GM18909 (cell line): ENCODE results near the gene RNASET2.
"Not testable (repeated sequence)": the region's sequence is repeated elsewhere in the genome, so short reads cannot be mapped to it uniquely, and the experiment has no call there.

Experiments
- ATAC-seq: cut with Tn5 transposase; IDR thresholded peaks from one replicate; pipeline ENCODE4 v1.9.1; 2021; ENCODE audit warnings: mild to moderate bottlenecking; ENCODE audit not compliant: unreplicated experiment, poor library complexity

The RNASET2 gene

GRCh38 chr6:166905505-166906134 lies 50.7 kb downstream of the RNASET2 start:
- no peak for ATAC-seq

- ATAC-seq: no peak
These were observed 51.3 kb downstream of the RNASET2 start for GRCh38 chr6:166905013-166905412.

GRCh38 chr6:166904101-166904746 lies 52.1 kb downstream of the RNASET2 start:
- no peak for ATAC-seq

GRCh38 chr6:166903500-166903899 lies 52.9 kb downstream of the RNASET2 start:
- ATAC-seq: no peak

GRCh38 chr6:166903027-166903426 lies 53.3 kb downstream of the RNASET2 start:
- ATAC-seq: no peak

- no peak for ATAC-seq
These were observed 54.1 kb downstream of the RNASET2 start for GRCh38 chr6:166902211-166902755.

- ATAC-seq: no peak
These were observed 54.7 kb downstream of the RNASET2 start for GRCh38 chr6:166901626-166902025.

- ATAC-seq: no peak
These were observed 55.3 kb downstream of the RNASET2 start for GRCh38 chr6:166900956-166901607.

GRCh38 chr6:166900130-166900708 lies 56.1 kb downstream of the RNASET2 start:
- no peak for ATAC-seq

- no peak for ATAC-seq
These were observed 57.4 kb downstream of the RNASET2 start for GRCh38 chr6:166898910-166899309.

- ATAC-seq: not testable (repeated sequence)
These were observed 61.7 kb downstream of the RNASET2 start for GRCh38 chr6:166894614-166895013.

GRCh38 chr6:166892472-166892871 lies 63.9 kb downstream of the RNASET2 start:
- ATAC-seq: not testable (repeated sequence)

- ATAC-seq: not testable (repeated sequence)
These were observed 69.6 kb downstream of the RNASET2 start for GRCh38 chr6:166886773-166887172.

GRCh38 chr6:166884958-166885357 lies 71.4 kb downstream of the RNASET2 start:
- ATAC-seq: not testable (repeated sequence)

- no peak for ATAC-seq
These were observed 76.8 kb downstream of the RNASET2 start for GRCh38 chr6:166879594-166879993.
